Esophagus muscularis mucosa (tissue), 4 donors: ENCODE results near the gene ZNF726.

Experiments used
- CTCF ChIP-seq, 3 experiments: fragments of 200-600 bp in 2 of 3; fragments of 450-650 bp in 1 of 3; sonication (generic) in 2 of 3; IDR thresholded peaks; one replicate each; pipeline ENCODE4 v1.5.1; 2017 to 2019; ENCODE audit warnings: antibody characterized with exemption in 3 of 3, mild to moderate bottlenecking in 2 of 3, moderate library complexity in 1 of 3
- EP300 ChIP-seq: sonication (generic); formaldehyde crosslinking; IDR thresholded peaks from one replicate; pipeline ENCODE4 v1.6.1; 2017; ENCODE audit warnings: antibody characterized with exemption
- POLR2AphosphoS5 ChIP-seq, 2 donors: sonication (generic); formaldehyde crosslinking; IDR thresholded peaks; one replicate each; pipeline ENCODE4 v1.6.1; 2017; ENCODE audit warnings: antibody characterized with exemption in 2 of 2

- TF ChIP-seq CTCF (IDR thresholded peaks at IDR 0.05) = no peak
- TF ChIP-seq POLR2AphosphoS5 (IDR thresholded peaks at IDR 0.05) = no peak
- no peak for TF ChIP-seq EP300
These were observed 8.9 kb upstream of the ZNF726 start for GRCh38 chr19:23905771-23906170.
